Measurements from ENCODE around the gene TSPAN1.

The TSPAN1 gene

GRCh38 chr1:46174448-46175231, at the start of gene TSPAN1:
TSS of gene TSPAN1 (plus strand) at chr1:46175087. CDS start at chr1:46181108, 6,021 bp downstream.
- no peak for TF ChIP-seq CTCF (IDR thresholded peaks at IDR 0.05; ENCODE audit: low read depth, low read length)
- no peak for TF ChIP-seq POLR2A (IDR thresholded peaks at IDR 0.05; ENCODE audit: extremely low read depth, insufficient read length)
- no peak for TF ChIP-seq MYC (IDR thresholded peaks at IDR 0.05; ENCODE audit: low read depth, low read length)
- no peak for TF ChIP-seq MAX (IDR thresholded peaks at IDR 0.05; ENCODE audit: low read depth, low read length)
- DNase-seq (ENCODE audit: low read depth): peak; percentile 40
- H3K4me3 ChIP-seq (ENCODE audit: low read depth, low read length): no peak within 1 kb of the TSS

GRCh38 chr1:46128344-46128743, 46.5 kb upstream of the TSPAN1 start:
- no peak for DNase-seq (ENCODE audit: low read depth)
- no peak overlapping the region for H3K4me3 ChIP-seq (ENCODE audit: low read depth, low read length)
- TF ChIP-seq MAX (IDR thresholded peaks at IDR 0.05; ENCODE audit: low read depth, low read length): no peak
- TF ChIP-seq CTCF (IDR thresholded peaks at IDR 0.05; ENCODE audit: low read depth, low read length): no peak
- TF ChIP-seq POLR2A (IDR thresholded peaks at IDR 0.05; ENCODE audit: extremely low read depth, insufficient read length): no peak
- no peak for TF ChIP-seq MYC (IDR thresholded peaks at IDR 0.05; ENCODE audit: low read depth, low read length)

GRCh38 chr1:46130121-46130520, 44.8 kb upstream of the TSPAN1 start:
- TF ChIP-seq POLR2A (IDR thresholded peaks at IDR 0.05; ENCODE audit: extremely low read depth, insufficient read length) (no peak), CTCF (IDR thresholded peaks at IDR 0.05; ENCODE audit: low read depth, low read length) (no peak), MAX (IDR thresholded peaks at IDR 0.05; ENCODE audit: low read depth, low read length) (no peak), MYC (IDR thresholded peaks at IDR 0.05; ENCODE audit: low read depth, low read length) (no peak)
- peak overlapping the region; percentile 79 for H3K4me3 ChIP-seq (ENCODE audit: low read depth, low read length)

GRCh38 chr1:46130606-46131005, 44.3 kb upstream of the TSPAN1 start:
- no peak for DNase-seq (ENCODE audit: low read depth)
- peak overlapping the region; percentile 79 for H3K4me3 ChIP-seq (ENCODE audit: low read depth, low read length)
- TF ChIP-seq POLR2A (IDR thresholded peaks at IDR 0.05; ENCODE audit: extremely low read depth, insufficient read length): no peak
- TF ChIP-seq MAX (IDR thresholded peaks at IDR 0.05; ENCODE audit: low read depth, low read length): no peak
- no peak for TF ChIP-seq MYC (IDR thresholded peaks at IDR 0.05; ENCODE audit: low read depth, low read length)
- no peak for TF ChIP-seq CTCF (IDR thresholded peaks at IDR 0.05; ENCODE audit: low read depth, low read length)

More at GRCh38 chr1:46130121-46130520, 44.8 kb upstream of the TSPAN1 start:
- no peak for DNase-seq (ENCODE audit: low read depth)

GRCh38 chr1:46131093-46131492, 43.8 kb upstream of the TSPAN1 start:
- no peak for DNase-seq (ENCODE audit: low read depth)
- H3K4me3 ChIP-seq (ENCODE audit: low read depth, low read length): peak overlapping the region; percentile 79
- TF ChIP-seq POLR2A (IDR thresholded peaks at IDR 0.05; ENCODE audit: extremely low read depth, insufficient read length) (no peak), MYC (IDR thresholded peaks at IDR 0.05; ENCODE audit: low read depth, low read length) (no peak), CTCF (IDR thresholded peaks at IDR 0.05; ENCODE audit: low read depth, low read length) (no peak), MAX (IDR thresholded peaks at IDR 0.05; ENCODE audit: low read depth, low read length) (no peak)

Data from NB4 (cell line).